HepG2 (cell line): ENCODE data around the gene CASKIN1. TPM values are rescaled to one million over a fixed set of nuclear protein-coding genes. Genes with fewer than 3 reads are reported as not detected.

Experiments used
- ATF2 ChIP-seq: sonication (generic); formaldehyde crosslinking; IDR thresholded peaks from 2 replicates; pipeline ENCODE4 v1.4.0; 2020; ENCODE audit warnings: missing genetic modification reagents
- ETS1 ChIP-seq: sonication (generic); formaldehyde crosslinking; IDR thresholded peaks from 2 replicates; pipeline ENCODE4 v1.4.0; 2020; ENCODE audit warnings: missing genetic modification reagents
- KAT2B ChIP-seq: fragments of 150-350 bp; IDR thresholded peaks from 2 replicates; pipeline ENCODE4 v1.6.1; 2014; ENCODE audit warnings: low read depth, low read length, borderline replicate concordance
- KDM3A ChIP-seq: IDR thresholded peaks from 2 replicates; pipeline ENCODE4 v1.6.1; 2018; ENCODE audit warnings: low read depth, missing compliant biosample characterization
- KLF13 ChIP-seq: sonication (generic); formaldehyde crosslinking; IDR thresholded peaks from 2 replicates; pipeline ENCODE4 v1.4.0; 2020; ENCODE audit warnings: mild to moderate bottlenecking, missing genetic modification reagents
- NFAT5 ChIP-seq: sonication (generic); formaldehyde crosslinking; IDR thresholded peaks from 2 replicates; pipeline ENCODE4 v1.4.0; 2020; ENCODE audit warnings: missing genetic modification reagents
- NFE2L1 ChIP-seq: sonication (generic); formaldehyde crosslinking; IDR thresholded peaks from 2 replicates; pipeline ENCODE4 v1.4.0; 2020; ENCODE audit warnings: missing genetic modification reagents, mild to moderate bottlenecking, borderline replicate concordance
- NR2C2 ChIP-seq: sonication (generic); formaldehyde crosslinking; IDR thresholded peaks from 2 replicates; pipeline ENCODE4 v1.4.0; 2020; ENCODE audit warnings: missing genetic modification reagents, mild to moderate bottlenecking, moderate library complexity, borderline replicate concordance
- RFX1 ChIP-seq: fragments of 450-650 bp; IDR thresholded peaks from 2 replicates; pipeline ENCODE4 v1.6.1; 2017
- RXRA ChIP-seq: sonication (generic); formaldehyde crosslinking; IDR thresholded peaks from 2 replicates; pipeline ENCODE4 v1.5.1; 2020; ENCODE audit warnings: missing genetic modification reagents
- SIX4 ChIP-seq: sonication (generic); formaldehyde crosslinking; IDR thresholded peaks from 2 replicates; pipeline ENCODE4 v1.4.0; 2020; ENCODE audit warnings: missing genetic modification reagents
- TFE3 ChIP-seq: IDR thresholded peaks from 2 replicates; pipeline ENCODE4 v1.6.1; 2016
- ZC3H4 ChIP-seq: sonication (generic); formaldehyde crosslinking; IDR thresholded peaks from 2 replicates; pipeline ENCODE4 v1.4.0; 2020; ENCODE audit warnings: missing genetic modification reagents, borderline replicate concordance
- ZNF451 ChIP-seq: sonication (generic); formaldehyde crosslinking; IDR thresholded peaks from 2 replicates; pipeline ENCODE4 v1.5.0; 2020; ENCODE audit warnings: mild to moderate bottlenecking, missing genetic modification reagents
- ZNF550 ChIP-seq: sonication (generic); formaldehyde crosslinking; IDR thresholded peaks from 2 replicates; pipeline ENCODE4 v1.4.0; 2020; ENCODE audit warnings: mild to moderate bottlenecking, missing genetic modification reagents, borderline replicate concordance
- ZNF652 ChIP-seq: IDR thresholded peaks from 2 replicates; pipeline ENCODE4 v1.6.1; 2016; ENCODE audit warnings: low read depth, borderline replicate concordance
- ZZZ3 ChIP-seq: sonication (generic); formaldehyde crosslinking; IDR thresholded peaks from 2 replicates; pipeline ENCODE4 v1.4.0; 2020; ENCODE audit warnings: missing genetic modification reagents, mild to moderate bottlenecking, borderline replicate concordance
- polyA plus RNA-seq, 8 experiments: library from polyadenylated mRNA; depleted of rRNA in 3 of 8; stranded (reverse) in 7 of 8; unstranded in 1 of 8; fragments of >200 nt; fragmentation: Illumina TruSeq in 4 of 8; extraction: Trizol in 4 of 8; gene quantifications; 2 replicates each; pipeline versions ENCODE4 v1.2.1 to v1.2.3, GENCODE V29; 2011 to 2016; ENCODE audit warnings: low read depth in 4 of 8, missing spikeins in 1 of 8, mixed read lengths in 1 of 8; ENCODE audit not compliant: insufficient read depth in 1 of 8
- total RNA-seq, 5 experiments: library from RNA; depleted of rRNA; stranded (reverse); fragments of >200 nt; fragmentation: Illumina TruSeq; extraction: Trizol; gene quantifications; 2 replicates each; pipeline ENCODE4 v1.2.3, GENCODE V29; 2016; ENCODE audit warnings: low read depth in 1 of 5

The CASKIN1 gene
- total and polyA plus RNA-seq, 2 of the 13 experiments (the other 11 are each of a cell fraction or from before 2014, with no cell fraction given): 1.2 to 2.2 TPM

GRCh38 chr16:2205104-2205966, 8.9 kb upstream of the CASKIN1 start, which contains the start of gene MLST8 (continued):
- peak; percentile 77 for TF ChIP-seq ATF2 (CRISPR knock-in tag)
- TF ChIP-seq ZC3H4 (CRISPR knock-in tag): no peak
- TF ChIP-seq ZNF451 (CRISPR knock-in tag): peak; percentile 35; the same call in 1 of the 2 replicates
- TF ChIP-seq NFAT5: no peak
- no peak for TF ChIP-seq ETS1 (CRISPR knock-in tag)
- no peak for TF ChIP-seq KAT2B
- TF ChIP-seq TFE3: peak; percentile 42; the same call in 1 of the 2 replicates
- no peak for TF ChIP-seq KLF13 (CRISPR knock-in tag)
- TF ChIP-seq RFX1: no peak
- TF ChIP-seq NR2C2 (CRISPR knock-in tag): no peak
- no peak for TF ChIP-seq ZNF652 (CRISPR knock-in tag)
- no peak; the same call in 1 of the 2 replicates for TF ChIP-seq SIX4 (CRISPR knock-in tag)
- peak; percentile 68 for TF ChIP-seq RXRA (CRISPR knock-in tag)
- no peak for TF ChIP-seq KDM3A
- peak; percentile 25; the same call in 1 of the 2 replicates for TF ChIP-seq NFE2L1 (CRISPR knock-in tag)
- peak; percentile 73 for TF ChIP-seq ZZZ3 (CRISPR knock-in tag)
- peak; percentile 81; the same call in 1 of the 2 replicates for TF ChIP-seq ZNF550 (CRISPR knock-in tag)
